Type B pancreatic cell (in vitro differentiated cells): Measurements from ENCODE around the gene CNTN1. TPM values are rescaled to one million over a fixed set of nuclear protein-coding genes. Genes with fewer than 3 reads are reported as not detected.

ENCODE experiments used
- DNase-seq: peaks from one replicate; pipeline ENCODE4 v3.0.0; 2021; ENCODE audit warnings: mixed read lengths; ENCODE audit not compliant: unreplicated experiment; ENCODE audit errors: extremely low spot score
- H3K27ac Mint-ChIP-seq: 2 replicates; pipeline ENCODE4 v1.8.0; 2021; ENCODE audit warnings: mild to moderate bottlenecking, mixed read lengths
- H3K27me3 Mint-ChIP-seq: 2 replicates; pipeline ENCODE4 v1.8.0; 2021; ENCODE audit warnings: mixed read lengths
- H3K36me3 Mint-ChIP-seq: 2 replicates; pipeline ENCODE4 v1.8.0; 2021; ENCODE audit warnings: mixed read lengths
- H3K4me1 Mint-ChIP-seq: one replicate; pipeline ENCODE4 v1.8.0; 2021; ENCODE audit warnings: mixed read lengths; ENCODE audit not compliant: unreplicated experiment
- H3K4me3 Mint-ChIP-seq: 2 replicates; pipeline ENCODE4 v1.8.0; 2021; ENCODE audit warnings: mild to moderate bottlenecking, mixed read lengths
- H3K9me3 Mint-ChIP-seq: 2 replicates; pipeline ENCODE4 v1.8.0; 2021; ENCODE audit warnings: mixed read lengths
- total RNA-seq: library from RNA; stranded (reverse); gene quantifications from 2 replicates; pipeline ENCODE4 v1.2.1, GENCODE V29; 2021; ENCODE audit warnings: low replicate concordance
- TF ChIP-seq, protein P1 (sequence below): fragments of 200-600 bp; sonication (generic); conservative IDR thresholded peaks from 2 replicates; pipeline ENCODE4 v1.5.0; 2021; ENCODE audit warnings: antibody characterized with exemption, mild to moderate bottlenecking

CNTN1 gene
- total RNA-seq, 1 donor from 2014 or later, result 19.3 TPM

- TF ChIP-seq, protein P1, sequence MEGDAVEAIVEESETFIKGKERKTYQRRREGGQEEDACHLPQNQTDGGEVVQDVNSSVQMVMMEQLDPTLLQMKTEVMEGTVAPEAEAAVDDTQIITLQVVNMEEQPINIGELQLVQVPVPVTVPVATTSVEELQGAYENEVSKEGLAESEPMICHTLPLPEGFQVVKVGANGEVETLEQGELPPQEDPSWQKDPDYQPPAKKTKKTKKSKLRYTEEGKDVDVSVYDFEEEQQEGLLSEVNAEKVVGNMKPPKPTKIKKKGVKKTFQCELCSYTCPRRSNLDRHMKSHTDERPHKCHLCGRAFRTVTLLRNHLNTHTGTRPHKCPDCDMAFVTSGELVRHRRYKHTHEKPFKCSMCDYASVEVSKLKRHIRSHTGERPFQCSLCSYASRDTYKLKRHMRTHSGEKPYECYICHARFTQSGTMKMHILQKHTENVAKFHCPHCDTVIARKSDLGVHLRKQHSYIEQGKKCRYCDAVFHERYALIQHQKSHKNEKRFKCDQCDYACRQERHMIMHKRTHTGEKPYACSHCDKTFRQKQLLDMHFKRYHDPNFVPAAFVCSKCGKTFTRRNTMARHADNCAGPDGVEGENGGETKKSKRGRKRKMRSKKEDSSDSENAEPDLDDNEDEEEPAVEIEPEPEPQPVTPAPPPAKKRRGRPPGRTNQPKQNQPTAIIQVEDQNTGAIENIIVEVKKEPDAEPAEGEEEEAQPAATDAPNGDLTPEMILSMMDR, result no peak
- Mint-ChIP-seq H3K4me1 (no peaks in the 10 kb centered on the region), H3K9me3 (no peaks in the 10 kb centered on the region), H3K27ac (no peak overlapping the region), H3K4me3 (no peak overlapping the region), H3K36me3 (no peaks in the 10 kb centered on the region), H3K27me3 (peaks cover 18% of the 10 kb centered on the region)
- DNase-seq, result no peak
Observed at GRCh38 chr12:40976546-40976945, 284.3 kb downstream of the CNTN1 start.

GRCh38 chr12:40980427-40980961 lies 288.3 kb downstream of the CNTN1 start:
- TF ChIP-seq, protein P1, result no peak
- H3K9me3 Mint-ChIP-seq, result no peaks in the 10 kb centered on the region
- no peaks in the 10 kb centered on the region for H3K36me3 Mint-ChIP-seq
- no peak overlapping the region for H3K4me3 Mint-ChIP-seq
- no peak for DNase-seq
- H3K27me3 Mint-ChIP-seq, result peaks cover 12% of the 10 kb centered on the region
- H3K4me1 Mint-ChIP-seq, result no peaks in the 10 kb centered on the region
- no peak overlapping the region for H3K27ac Mint-ChIP-seq

- H3K4me1 Mint-ChIP-seq, result peaks cover 4% of the 10 kb centered on the region
- H3K27ac Mint-ChIP-seq, result no peak overlapping the region
Observed at GRCh38 chr12:40986001-40986400, 293.8 kb downstream of the CNTN1 start.

DNA sequence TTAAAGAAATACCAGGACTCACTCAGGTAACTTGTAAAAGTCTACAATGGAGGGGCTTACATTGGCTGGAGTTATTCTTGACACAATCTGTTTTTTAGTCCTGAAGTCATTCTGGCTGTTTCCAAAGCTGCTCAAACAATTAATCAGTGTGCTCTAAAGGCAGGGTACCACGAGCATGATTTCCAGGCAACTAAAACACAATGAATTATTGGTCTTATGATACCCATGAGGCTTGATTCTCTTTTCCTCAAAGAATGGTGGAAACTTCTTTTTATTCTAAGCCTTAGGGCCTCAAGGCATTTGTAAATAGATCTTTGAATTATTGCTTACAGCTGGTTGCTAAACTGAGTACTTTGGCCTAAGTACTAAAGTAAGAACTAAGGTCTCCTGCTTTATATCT lies 296.1 kb downstream of the CNTN1 start:
- Mint-ChIP-seq H3K4me1 (peaks cover 4% of the 10 kb centered on the region), H3K9me3 (no peaks in the 10 kb centered on the region), H3K36me3 (no peaks in the 10 kb centered on the region), H3K4me3 (no peak overlapping the region), H3K27ac (no peak overlapping the region), H3K27me3 (no peaks in the 10 kb centered on the region)
- TF ChIP-seq, protein P1, result no peak
- no peak for DNase-seq

More at GRCh38 chr12:40986001-40986400, 293.8 kb downstream of the CNTN1 start:
- DNase-seq, result no peak
- TF ChIP-seq, protein P1, result no peak
- Mint-ChIP-seq H3K27me3 (no peaks in the 10 kb centered on the region), H3K9me3 (no peaks in the 10 kb centered on the region), H3K4me3 (no peak overlapping the region), H3K36me3 (no peaks in the 10 kb centered on the region)

DNA sequence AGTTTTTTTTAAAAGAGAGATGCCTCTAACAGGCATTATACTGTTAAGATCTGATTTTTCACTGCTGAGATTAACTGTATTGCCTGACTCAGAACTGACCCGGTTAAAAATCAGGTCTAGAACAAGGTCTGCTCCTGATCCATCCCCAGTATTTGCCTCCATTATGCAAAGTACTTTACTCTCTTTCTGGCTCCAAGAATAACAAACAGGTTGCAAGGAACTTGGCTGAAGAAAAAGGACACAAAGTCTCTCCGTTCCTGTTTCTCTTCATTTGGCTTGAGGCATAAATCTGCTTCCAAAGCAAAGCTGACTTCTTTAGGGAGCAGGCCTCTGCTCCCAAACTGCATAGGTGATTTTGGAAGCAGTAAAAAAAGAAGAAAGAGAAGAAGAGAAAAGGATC lies 296.6 kb downstream of the CNTN1 start:
- Mint-ChIP-seq H3K9me3 (no peaks in the 10 kb centered on the region), H3K27ac (no peak overlapping the region), H3K27me3 (no peaks in the 10 kb centered on the region), H3K36me3 (no peaks in the 10 kb centered on the region), H3K4me3 (no peak overlapping the region), H3K4me1 (peaks cover 4% of the 10 kb centered on the region)
- TF ChIP-seq, protein P1, result no peak
- no peak for DNase-seq

GRCh38 chr12:40989785-40990184 lies 297.5 kb downstream of the CNTN1 start:
- Mint-ChIP-seq H3K27me3 (no peaks in the 10 kb centered on the region), H3K4me3 (no peak overlapping the region), H3K9me3 (no peaks in the 10 kb centered on the region), H3K27ac (no peak overlapping the region), H3K4me1 (peaks cover 4% of the 10 kb centered on the region), H3K36me3 (no peaks in the 10 kb centered on the region)
- TF ChIP-seq, protein P1, result no peak
- no peak for DNase-seq
